DMS53 (cell line): Measurements from ENCODE around the gene PCDHGC5.

Experiments
- DNase-seq: peaks from one replicate; lab custom pipeline; 2025; lab: John Stamatoyannopoulos, UW

PCDHGC5 gene

DNA sequence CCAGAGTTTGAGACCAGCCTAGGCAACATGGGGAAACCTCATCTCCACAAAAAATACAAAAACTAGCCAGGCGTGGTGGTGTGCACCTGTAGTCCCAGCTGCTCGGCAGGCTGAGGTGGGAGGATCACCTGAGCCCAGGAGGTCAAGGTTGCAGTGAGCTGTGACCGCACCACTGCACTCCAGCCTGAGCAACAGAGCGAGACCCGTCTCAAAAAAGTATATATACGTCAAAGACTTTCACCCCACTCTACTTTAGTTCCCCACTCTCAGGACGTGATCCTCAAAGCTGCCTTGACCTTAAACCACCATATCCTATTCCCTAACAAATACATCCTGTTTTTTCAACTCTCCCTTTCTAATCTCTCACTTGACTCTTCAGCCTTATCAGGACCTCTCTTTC lies 41.0 kb downstream of the PCDHGC5 start:
- no peak for DNase-seq

DNA sequence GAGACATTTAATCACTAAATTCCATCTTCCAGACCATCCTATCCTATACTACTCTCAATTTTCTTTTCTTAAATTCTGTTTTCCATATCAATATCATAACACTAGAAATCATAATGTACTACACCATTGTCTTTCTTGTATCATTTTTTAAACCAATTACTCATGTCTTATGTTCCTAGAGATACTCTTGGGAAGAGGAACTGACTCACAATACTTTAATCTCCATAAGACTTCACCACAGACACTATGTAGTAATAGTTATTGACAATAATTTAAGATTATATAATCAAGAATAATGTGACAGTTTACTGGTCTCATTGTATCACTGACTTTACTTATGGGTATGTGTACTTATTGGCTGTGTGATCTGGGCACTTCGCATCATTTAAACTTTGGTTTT lies 43.8 kb downstream of the PCDHGC5 start:
- DNase-seq, result no peak

DNA sequence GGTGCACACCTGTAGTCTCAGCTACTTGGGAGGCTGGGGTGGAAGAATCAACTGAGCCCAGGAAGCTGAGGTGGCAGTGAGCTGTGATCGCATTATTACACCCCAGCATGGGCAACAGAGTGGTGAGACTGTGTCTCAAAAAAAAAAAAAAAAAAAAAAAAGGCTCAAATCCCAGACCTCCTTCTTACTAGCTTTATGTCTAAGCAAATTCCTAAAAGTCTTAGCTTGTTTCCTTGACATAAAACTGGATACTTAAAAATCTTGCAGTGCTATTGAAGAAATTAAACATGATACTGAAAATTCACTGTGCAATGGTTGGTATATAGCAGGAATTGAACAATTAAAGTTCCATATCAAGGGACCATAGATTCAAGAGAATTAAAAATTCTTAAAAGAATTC lies 45.0 kb downstream of the PCDHGC5 start:
- no peak for DNase-seq

GRCh38 chr5:141534492-141535213 lies 45.8 kb downstream of the PCDHGC5 start:
- no peak for DNase-seq
